Loucy (cell line): ENCODE data around the gene NR2C2AP.

Source experiments
- EZH2phosphoT487 ChIP-seq: fragments of 200-600 bp; IDR thresholded peaks from 2 replicates; pipeline ENCODE4 v1.6.1; 2018; ENCODE audit warnings: antibody characterized with exemption, mild to moderate bottlenecking, moderate library complexity, borderline replicate concordance
- TF ChIP-seq, protein P1 (sequence below): fragments of 200-600 bp; sonication (generic); conservative IDR thresholded peaks from 2 replicates; pipeline ENCODE4 v1.5.1; 2014; ENCODE audit warnings: mild to moderate bottlenecking, antibody characterized with exemption, low read length

- TF ChIP-seq, protein P1, sequence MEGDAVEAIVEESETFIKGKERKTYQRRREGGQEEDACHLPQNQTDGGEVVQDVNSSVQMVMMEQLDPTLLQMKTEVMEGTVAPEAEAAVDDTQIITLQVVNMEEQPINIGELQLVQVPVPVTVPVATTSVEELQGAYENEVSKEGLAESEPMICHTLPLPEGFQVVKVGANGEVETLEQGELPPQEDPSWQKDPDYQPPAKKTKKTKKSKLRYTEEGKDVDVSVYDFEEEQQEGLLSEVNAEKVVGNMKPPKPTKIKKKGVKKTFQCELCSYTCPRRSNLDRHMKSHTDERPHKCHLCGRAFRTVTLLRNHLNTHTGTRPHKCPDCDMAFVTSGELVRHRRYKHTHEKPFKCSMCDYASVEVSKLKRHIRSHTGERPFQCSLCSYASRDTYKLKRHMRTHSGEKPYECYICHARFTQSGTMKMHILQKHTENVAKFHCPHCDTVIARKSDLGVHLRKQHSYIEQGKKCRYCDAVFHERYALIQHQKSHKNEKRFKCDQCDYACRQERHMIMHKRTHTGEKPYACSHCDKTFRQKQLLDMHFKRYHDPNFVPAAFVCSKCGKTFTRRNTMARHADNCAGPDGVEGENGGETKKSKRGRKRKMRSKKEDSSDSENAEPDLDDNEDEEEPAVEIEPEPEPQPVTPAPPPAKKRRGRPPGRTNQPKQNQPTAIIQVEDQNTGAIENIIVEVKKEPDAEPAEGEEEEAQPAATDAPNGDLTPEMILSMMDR: no peak
- TF ChIP-seq EZH2phosphoT487: no peak
Observed at GRCh38 chr19:19155495-19156219, 47.6 kb downstream of the NR2C2AP start.
